GM12891 (cell line): ENCODE data around the gene DPH1.

ENCODE experiments used
- POLR2A ChIP-seq: IDR thresholded peaks from 2 replicates; pipeline ENCODE4 v1.6.1; 2011; ENCODE audit warnings: low read depth, low read length, control low read depth
- POLR2AphosphoS5 ChIP-seq: IDR thresholded peaks from 2 replicates; pipeline ENCODE4 v1.6.1; 2011; ENCODE audit warnings: low read depth, low read length, control low read depth
- POU2F2 ChIP-seq: IDR thresholded peaks from 2 replicates; pipeline ENCODE4 v1.6.1; 2011; ENCODE audit warnings: low read depth, mild to moderate bottlenecking, control low read depth, low read length, moderate library complexity
- SPI1 ChIP-seq: IDR thresholded peaks from 2 replicates; pipeline ENCODE4 v1.6.1; 2011; ENCODE audit warnings: low read depth, low read length, control low read depth
- TAF1 ChIP-seq: IDR thresholded peaks from 2 replicates; pipeline ENCODE4 v1.6.1; 2011; ENCODE audit warnings: low read depth, low read length, control low read depth

DNA sequence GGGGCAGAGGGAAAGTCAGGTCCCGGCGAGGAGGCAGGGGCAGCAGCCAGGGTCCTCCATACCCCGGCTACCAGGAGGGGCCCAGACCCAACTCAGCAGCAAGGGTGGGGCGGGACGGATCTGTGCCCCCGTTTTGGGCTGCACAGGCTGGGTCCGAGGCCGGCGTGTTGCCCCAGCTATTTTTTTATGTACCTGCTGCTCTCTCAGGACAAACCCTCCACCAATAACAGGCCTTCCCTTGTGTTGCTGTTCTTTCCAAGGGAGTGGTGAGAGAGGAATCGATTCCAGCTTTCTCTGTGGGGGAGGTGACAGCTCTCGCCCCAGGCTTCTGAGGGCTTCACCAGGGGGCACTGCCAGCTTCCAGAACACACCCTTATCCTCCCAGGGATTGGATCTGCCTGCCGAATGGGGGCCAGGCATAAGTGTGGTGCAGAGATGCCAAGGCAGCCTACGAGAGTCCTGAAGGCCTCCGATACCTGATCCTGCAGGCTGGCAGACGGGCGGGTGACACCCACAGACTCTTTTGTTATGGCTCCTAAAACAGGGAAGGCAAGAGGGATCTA lies 27.1 kb upstream of the DPH1 start:
- TF ChIP-seq POLR2A, result no peak
- TF ChIP-seq POLR2AphosphoS5, result no peak
- no peak for TF ChIP-seq SPI1
- no peak for TF ChIP-seq TAF1
- no peak for TF ChIP-seq POU2F2
